ENCODE data around the gene MANEAL.
A peak's percentile ranks its signal among the peaks of the same experiment; 100 is the strongest.

The MANEAL gene

GRCh38 chr1:37792943-37793686, 532 bp upstream of the MANEAL start:
- DNase-seq = no peak

- DNase-seq = peak; percentile 30
These were observed 1.0 kb downstream of the MANEAL start for GRCh38 chr1:37794372-37795339.

GRCh38 chr1:37795340-37796125, 1.9 kb downstream of the MANEAL start:
- DNase-seq = no peak

GRCh38 chr1:37797750-37798345, 4.2 kb downstream of the MANEAL start:
- DNase-seq = peak; percentile 45

GRCh38 chr1:37802439-37802838, 8.8 kb downstream of the MANEAL start:
- DNase-seq = no peak

- no peak for DNase-seq
These were observed 13.5 kb downstream of the MANEAL start for GRCh38 chr1:37807220-37807554.

- peak; percentile 95 for DNase-seq
These were observed 14.1 kb downstream of the MANEAL start, which contains the start of the genes C1orf122 and YRDC for GRCh38 chr1:37807555-37808368. Gene C1orf122, plus strand, starts transcription at chr1:37807790. Its CDS starts 615 bp downstream, at chr1:37808405. Gene YRDC, minus strand, starts transcription at chr1:37808208. Its CDS starts 28 bp downstream, at chr1:37808180.

- peak; percentile 83 for DNase-seq
These were observed 15.0 kb downstream of the MANEAL start for GRCh38 chr1:37808369-37809319.

- DNase-seq = no peak
These were observed 16.3 kb downstream of the MANEAL start for GRCh38 chr1:37809942-37810341.

GRCh38 chr1:37811027-37811655, 17.5 kb downstream of the MANEAL start:
- DNase-seq = peak; percentile 76

GRCh38 chr1:37813529-37814145, 20.0 kb downstream of the MANEAL start:
- DNase-seq = no peak

- DNase-seq = no peak
These were observed 20.6 kb downstream of the MANEAL start for GRCh38 chr1:37814252-37814651.

GRCh38 chr1:37817481-37817880, 23.8 kb downstream of the MANEAL start:
- DNase-seq = no peak

GRCh38 chr1:37821481-37821880, 27.8 kb downstream of the MANEAL start:
- no peak for DNase-seq

- DNase-seq = no peak
These were observed 29.5 kb downstream of the MANEAL start for GRCh38 chr1:37822906-37823815.

- no peak for DNase-seq
These were observed 30.4 kb downstream of the MANEAL start for GRCh38 chr1:37824001-37824400.

- DNase-seq = no peak
These were observed 31.9 kb downstream of the MANEAL start for GRCh38 chr1:37825506-37825905.

GRCh38 chr1:37828410-37829074, 34.9 kb downstream of the MANEAL start:
- no peak for DNase-seq
